Sigmoid colon (tissue), 7 donors: ENCODE results near the gene FITM1. TPM values are rescaled to one million over a fixed set of nuclear protein-coding genes. Genes with fewer than 3 reads are reported as not detected.

Source experiments
- DNase-seq: peaks from one replicate; pipeline ENCODE4 v3.0.0-alpha.2; 2019
- H3K27ac ChIP-seq, 4 donors: fragments of 200-600 bp; sonication (generic); one replicate each; pipeline ENCODE4 v1.5.1; 2016 to 2019; ENCODE audit warnings: mild to moderate bottlenecking in 1 of 4
- H3K27me3 ChIP-seq, 3 donors: fragments of 200-600 bp; sonication (generic); one replicate each; pipeline ENCODE4 v1.5.1; 2019; ENCODE audit warnings: mild to moderate bottlenecking in 1 of 3
- H3K36me3 ChIP-seq, 4 donors: fragments of 200-600 bp; sonication (generic); one replicate each; pipeline ENCODE4 v1.5.1; 2016 to 2019
- H3K4me1 ChIP-seq, 4 donors: fragments of 200-600 bp; sonication (generic); one replicate each; pipeline ENCODE4 v1.5.1; 2017 to 2019
- H3K4me3 ChIP-seq, 4 donors: fragments of 200-600 bp; sonication (generic); one replicate each; pipeline ENCODE4 v1.5.1; 2017 to 2019; ENCODE audit warnings: mild to moderate bottlenecking in 2 of 4, moderate library complexity in 1 of 4
- H3K9me3 ChIP-seq, 4 donors: fragments of 200-600 bp in 3 of 4; sonication (generic) in 3 of 4; one replicate each; pipeline versions ENCODE4 v1.5.1 to v1.6.1; 2013 to 2019
- EP300 ChIP-seq, 4 donors: sonication (generic); formaldehyde crosslinking; IDR thresholded peaks; one replicate each; pipeline ENCODE4 v1.6.1; 2017; ENCODE audit warnings: antibody characterized with exemption in 4 of 4
- POLR2A ChIP-seq, 2 donors: fragments of 450-650 bp; IDR thresholded peaks; one replicate each; pipeline ENCODE4 v1.6.1; 2016; ENCODE audit warnings: antibody characterized with exemption in 2 of 2, mild to moderate bottlenecking in 2 of 2, moderate library complexity in 2 of 2
- POLR2AphosphoS5 ChIP-seq, 4 donors: sonication (generic); formaldehyde crosslinking; IDR thresholded peaks; one replicate each; pipeline ENCODE4 v1.6.1; 2017; ENCODE audit warnings: antibody characterized with exemption in 4 of 4
- whole genome bisulfite sequencing, 2 donors: extraction: QIAGEN DNeasy Blood & Tissue Kit; methylation state at CpG; one replicate each; pipeline ENCODE4 v1.1.7; 2013; 5-methylcytosine and 5-hydroxymethylcytosine counted together
- intact Hi-C: fragments of 100-400 bp; cut with DNase I; formaldehyde crosslinking; loops from one replicate; pipeline ENCODE4 v1.15.1; 2023
- polyA plus RNA-seq, 3 donors: library from polyadenylated mRNA; stranded (reverse); fragments of 200-250 nt; gene quantifications; one replicate each; pipeline ENCODE4 v1.2.3, GENCODE V29; 2013
- total RNA-seq, 4 donors: library from RNA; depleted of rRNA; stranded (reverse); fragments of >200 nt; gene quantifications; one replicate each; pipeline ENCODE4 v1.1.0, GENCODE V29; 2016
- TF ChIP-seq, protein P1 (sequence below), 4 experiments: fragments of 450-650 bp in 3 of 4; fragments of 200-600 bp in 1 of 4; IDR thresholded peaks; one replicate each; pipeline ENCODE4 v1.5.1; 2016 to 2019; ENCODE audit warnings: antibody characterized with exemption in 4 of 4, mild to moderate bottlenecking in 3 of 4, moderate library complexity in 2 of 4
- donor health status: healthy with polysubstance abuse.
- donor health status: Bipolar disorder and iron deficiency.
- donor health status: healthy.

Gene FITM1
- total and polyA plus RNA-seq, 7 donors = 0.33 to 1.8 TPM; not detected in 5

DNA sequence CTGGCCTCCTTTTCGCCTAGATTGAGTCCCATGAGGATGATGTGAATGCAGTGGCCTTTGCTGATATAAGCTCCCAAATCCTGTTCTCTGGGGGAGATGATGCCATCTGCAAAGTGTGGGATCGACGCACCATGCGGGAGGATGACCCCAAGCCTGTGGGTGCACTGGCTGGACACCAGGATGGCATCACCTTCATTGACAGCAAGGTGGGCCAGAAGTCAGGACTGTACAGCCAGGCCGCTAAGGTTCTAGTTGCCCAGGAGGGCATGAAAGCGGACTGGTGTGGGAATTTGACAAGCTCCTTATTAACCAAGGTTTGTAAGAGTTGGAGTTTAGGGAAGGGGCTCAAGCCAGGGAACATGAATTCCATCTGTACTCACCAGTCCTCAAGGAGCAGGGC is 10.8 kb upstream of the FITM1 start:
- H3K27me3 ChIP-seq = no peaks in the 10 kb centered on the region
- DNase-seq = no peak
- intact Hi-C loops = loop anchor here (10.0 kb wide), 1 partner anchor 565 kb away; the partner anchor contains the start of genes THTPA and ZFHX2

GRCh38 chr14:24121210-24121609 is 9.2 kb upstream of the FITM1 start:
- Histone ChIP-seq H3K27ac (no peak overlapping the region), H3K4me3 (no peak overlapping the region), H3K9me3 (no peaks in the 10 kb centered on the region), H3K36me3 (peaks cover 24 to 77% (median 49%) of the 10 kb centered on the region in 4 donors), H3K27me3 (no peaks in the 10 kb centered on the region), H3K4me1 (peaks cover 0 to 7% (median 2%) of the 10 kb centered on the region in 4 donors)
- no peak for DNase-seq
- WGBS, 2 donors = 96 to 97% methylated on average over 8 of the region's 8 CpGs
- TF ChIP-seq POLR2AphosphoS5 (IDR thresholded peaks at IDR 0.05) (no peak), POLR2A (IDR thresholded peaks at IDR 0.05) (no peak), EP300 (IDR thresholded peaks at IDR 0.05) (no peak)
- TF ChIP-seq, protein P1, sequence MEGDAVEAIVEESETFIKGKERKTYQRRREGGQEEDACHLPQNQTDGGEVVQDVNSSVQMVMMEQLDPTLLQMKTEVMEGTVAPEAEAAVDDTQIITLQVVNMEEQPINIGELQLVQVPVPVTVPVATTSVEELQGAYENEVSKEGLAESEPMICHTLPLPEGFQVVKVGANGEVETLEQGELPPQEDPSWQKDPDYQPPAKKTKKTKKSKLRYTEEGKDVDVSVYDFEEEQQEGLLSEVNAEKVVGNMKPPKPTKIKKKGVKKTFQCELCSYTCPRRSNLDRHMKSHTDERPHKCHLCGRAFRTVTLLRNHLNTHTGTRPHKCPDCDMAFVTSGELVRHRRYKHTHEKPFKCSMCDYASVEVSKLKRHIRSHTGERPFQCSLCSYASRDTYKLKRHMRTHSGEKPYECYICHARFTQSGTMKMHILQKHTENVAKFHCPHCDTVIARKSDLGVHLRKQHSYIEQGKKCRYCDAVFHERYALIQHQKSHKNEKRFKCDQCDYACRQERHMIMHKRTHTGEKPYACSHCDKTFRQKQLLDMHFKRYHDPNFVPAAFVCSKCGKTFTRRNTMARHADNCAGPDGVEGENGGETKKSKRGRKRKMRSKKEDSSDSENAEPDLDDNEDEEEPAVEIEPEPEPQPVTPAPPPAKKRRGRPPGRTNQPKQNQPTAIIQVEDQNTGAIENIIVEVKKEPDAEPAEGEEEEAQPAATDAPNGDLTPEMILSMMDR (IDR thresholded peaks at IDR 0.05) = no peak
- intact Hi-C loops = no loop called here

More for the DNA sequence above, 10.8 kb upstream of the FITM1 start:
- Histone ChIP-seq H3K4me3 (no peak overlapping the region), H3K36me3 (peaks cover 24 to 77% (median 49%) of the 10 kb centered on the region in 4 donors), H3K9me3 (no peaks in the 10 kb centered on the region), H3K27ac (no peak overlapping the region), H3K4me1 (peaks cover 0 to 14% (median 12%) of the 10 kb centered on the region in 4 donors)
- no peak for TF ChIP-seq POLR2A (IDR thresholded peaks at IDR 0.05)
- TF ChIP-seq, protein P1 (IDR thresholded peaks at IDR 0.05) = no peak
- TF ChIP-seq POLR2AphosphoS5 (IDR thresholded peaks at IDR 0.05) = no peak
- WGBS, 2 donors = 97% methylated on average over 6 of the region's 6 CpGs

DNA sequence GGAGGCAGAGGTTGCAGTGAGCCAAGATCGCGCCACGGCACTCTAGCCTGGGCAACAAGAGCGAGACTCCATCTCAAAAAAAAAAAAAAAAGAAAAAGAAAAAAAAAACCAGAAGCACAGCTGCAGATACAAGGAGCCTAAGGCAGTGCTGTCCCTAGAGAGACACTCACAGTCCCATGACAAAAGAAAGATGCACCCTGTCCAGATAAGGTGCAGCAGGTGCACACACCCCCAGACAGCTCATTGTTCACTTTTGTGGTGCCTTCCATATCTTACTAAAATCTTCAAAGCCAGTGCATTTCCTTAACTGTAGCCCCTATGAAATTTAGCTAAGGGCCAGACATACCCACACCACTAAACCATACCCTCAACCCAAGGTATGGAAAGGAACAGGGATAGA is 8.0 kb upstream of the FITM1 start:
- Histone ChIP-seq H3K27me3 (no peaks in the 10 kb centered on the region), H3K36me3 (peaks cover 24 to 71% (median 47%) of the 10 kb centered on the region in 4 donors), H3K4me3 (no peak overlapping the region), H3K4me1 (no peaks in the 10 kb centered on the region), H3K9me3 (no peaks in the 10 kb centered on the region), H3K27ac (no peak overlapping the region)
- TF ChIP-seq, protein P1 (IDR thresholded peaks at IDR 0.05) = no peak
- no peak for TF ChIP-seq POLR2AphosphoS5 (IDR thresholded peaks at IDR 0.05)
- TF ChIP-seq EP300 (IDR thresholded peaks at IDR 0.05) = no peak
- no peak for TF ChIP-seq POLR2A (IDR thresholded peaks at IDR 0.05)
- 93 to 99% methylated on average over 4 of the region's 4 CpGs for WGBS, 2 donors
- intact Hi-C loops = no loop called here
- DNase-seq = no peak

GRCh38 chr14:24122898-24123297 is 7.6 kb upstream of the FITM1 start:
- Histone ChIP-seq H3K27me3 (no peaks in the 10 kb centered on the region), H3K9me3 (no peaks in the 10 kb centered on the region), H3K4me1 (no peaks in the 10 kb centered on the region), H3K27ac (no peak overlapping the region), H3K36me3 (peaks cover 24 to 66% (median 46%) of the 10 kb centered on the region in 4 donors), H3K4me3 (no peak overlapping the region)
- DNase-seq = no peak
- intact Hi-C loops = no loop called here
- WGBS, 2 donors = 94 to 95% methylated on average over 8 of the region's 8 CpGs
- TF ChIP-seq POLR2AphosphoS5 (IDR thresholded peaks at IDR 0.05) (no peak), EP300 (IDR thresholded peaks at IDR 0.05) (no peak), POLR2A (IDR thresholded peaks at IDR 0.05) (no peak)
- TF ChIP-seq, protein P1 (IDR thresholded peaks at IDR 0.05) = no peak
